Activated naive CD8-positive, alpha-beta T cell treated with anti-CD3 and anti-CD28 coated beads for 36 hours (primary cell): ENCODE results near the gene KCNQ2. TPM values are rescaled to one million over a fixed set of nuclear protein-coding genes. Genes with fewer than 3 reads are reported as not detected.

Experiments used
- DNase-seq: peaks from one replicate; pipeline ENCODE4 v3.0.0; 2021
- H3K27ac Mint-ChIP-seq: one replicate; pipeline ENCODE4 v1.8.0; 2022; ENCODE audit warnings: mild to moderate bottlenecking, moderate library complexity, mixed read lengths
- H3K27me3 Mint-ChIP-seq: one replicate; pipeline ENCODE4 v1.8.0; 2022; ENCODE audit warnings: mild to moderate bottlenecking, mixed read lengths
- H3K36me3 Mint-ChIP-seq: one replicate; pipeline ENCODE4 v1.8.0; 2021; ENCODE audit warnings: mild to moderate bottlenecking, mixed read lengths
- H3K4me1 Mint-ChIP-seq: one replicate; pipeline ENCODE4 v1.8.0; 2021; ENCODE audit warnings: mixed read lengths
- H3K4me3 Mint-ChIP-seq: one replicate; pipeline ENCODE4 v1.8.0; 2022; ENCODE audit warnings: mild to moderate bottlenecking, moderate library complexity, mixed read lengths
- H3K9me3 Mint-ChIP-seq: one replicate; pipeline ENCODE4 v1.8.0; 2022; ENCODE audit warnings: mixed read lengths
- total RNA-seq, 2 experiments: library from RNA; stranded (reverse); gene quantifications; one replicate each; pipeline ENCODE4 v1.2.3, GENCODE V29; 2021

The KCNQ2 gene
- total RNA-seq, 2 experiments from 2014 or later, result 0.19 TPM; not detected in 1

DNA sequence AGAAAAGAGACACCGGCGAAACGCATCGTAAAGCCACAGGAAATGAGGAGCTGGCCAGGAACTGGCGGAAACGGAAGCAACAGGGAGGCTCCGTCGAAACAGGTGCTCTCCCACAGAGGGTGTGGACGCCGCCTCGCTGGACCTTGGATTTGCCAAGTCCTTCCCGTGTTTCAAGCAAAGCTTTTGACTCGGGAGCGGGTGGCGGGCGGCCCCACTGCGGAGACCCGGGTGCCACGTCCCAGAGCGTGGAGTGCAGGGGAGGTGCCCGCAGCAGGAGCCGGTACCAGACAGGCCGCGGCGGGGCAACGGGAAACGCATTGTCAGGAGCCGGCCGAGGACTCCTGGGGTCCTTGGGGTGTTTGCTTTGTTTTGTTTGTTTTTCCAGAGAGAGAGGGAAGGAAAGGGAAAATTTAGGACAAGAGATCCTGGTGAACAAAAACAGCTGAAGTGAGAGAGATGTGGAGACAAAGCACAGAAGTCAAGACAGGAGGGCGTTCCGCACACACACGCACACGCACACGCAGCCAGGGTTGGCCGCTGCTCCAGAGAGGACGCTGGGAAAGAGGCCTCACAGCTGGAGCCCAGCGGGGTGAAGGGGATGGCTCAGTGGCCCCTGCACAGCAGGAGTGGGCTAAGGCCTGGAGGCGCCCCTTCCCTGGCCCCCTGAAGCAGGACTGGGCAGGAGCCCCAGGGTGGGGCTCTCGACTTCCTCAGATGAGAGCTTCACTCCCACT lies 60.4 kb downstream of the KCNQ2 start:
- Mint-ChIP-seq H3K27ac (no peak overlapping the region), H3K9me3 (no peaks in the 10 kb centered on the region), H3K4me1 (no peaks in the 10 kb centered on the region), H3K27me3 (peaks cover 4% of the 10 kb centered on the region), H3K4me3 (no peak overlapping the region), H3K36me3 (no peaks in the 10 kb centered on the region)
- no peak for DNase-seq

DNA sequence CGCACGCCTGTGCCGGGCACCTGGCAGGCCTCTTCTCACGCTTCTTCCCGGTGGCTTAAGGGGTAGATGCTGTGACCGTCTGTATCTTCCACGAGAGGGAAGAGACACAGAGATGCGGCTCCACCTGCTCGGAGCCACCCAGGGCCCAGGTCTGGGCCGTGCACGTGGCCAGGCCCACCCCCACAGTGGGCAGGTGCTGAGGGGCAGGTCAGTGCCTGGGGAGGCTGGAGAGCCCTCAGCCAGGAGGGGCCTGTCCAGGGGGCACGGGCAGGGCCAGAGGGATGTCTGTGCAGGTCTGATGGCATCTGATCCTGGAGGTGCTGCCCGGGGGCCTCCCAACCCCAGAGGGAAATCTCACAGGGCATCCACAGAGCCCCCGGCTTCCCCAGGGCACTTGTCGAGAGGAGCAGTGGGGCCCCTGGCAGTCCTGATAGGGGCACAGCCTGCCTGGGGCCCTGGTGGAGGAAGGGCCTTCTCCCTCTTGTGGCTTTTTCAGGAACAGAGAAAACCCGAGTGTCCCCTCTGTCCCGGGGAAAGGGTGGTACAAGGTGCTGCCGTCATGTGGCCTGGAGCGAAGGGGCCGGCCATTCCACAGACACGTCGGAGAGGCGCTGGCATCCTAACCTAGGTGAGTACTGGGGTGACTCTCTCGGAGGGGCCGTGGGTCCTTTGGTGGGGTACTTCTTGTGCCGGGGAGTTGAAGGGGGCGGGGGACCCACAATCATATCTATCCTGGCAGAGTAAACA lies 61.1 kb downstream of the KCNQ2 start:
- H3K4me3 Mint-ChIP-seq, result no peak overlapping the region
- H3K27me3 Mint-ChIP-seq, result peaks cover 4% of the 10 kb centered on the region
- no peak for DNase-seq
- no peaks in the 10 kb centered on the region for H3K36me3 Mint-ChIP-seq
- no peaks in the 10 kb centered on the region for H3K9me3 Mint-ChIP-seq
- no peaks in the 10 kb centered on the region for H3K4me1 Mint-ChIP-seq
- H3K27ac Mint-ChIP-seq, result no peak overlapping the region

DNA sequence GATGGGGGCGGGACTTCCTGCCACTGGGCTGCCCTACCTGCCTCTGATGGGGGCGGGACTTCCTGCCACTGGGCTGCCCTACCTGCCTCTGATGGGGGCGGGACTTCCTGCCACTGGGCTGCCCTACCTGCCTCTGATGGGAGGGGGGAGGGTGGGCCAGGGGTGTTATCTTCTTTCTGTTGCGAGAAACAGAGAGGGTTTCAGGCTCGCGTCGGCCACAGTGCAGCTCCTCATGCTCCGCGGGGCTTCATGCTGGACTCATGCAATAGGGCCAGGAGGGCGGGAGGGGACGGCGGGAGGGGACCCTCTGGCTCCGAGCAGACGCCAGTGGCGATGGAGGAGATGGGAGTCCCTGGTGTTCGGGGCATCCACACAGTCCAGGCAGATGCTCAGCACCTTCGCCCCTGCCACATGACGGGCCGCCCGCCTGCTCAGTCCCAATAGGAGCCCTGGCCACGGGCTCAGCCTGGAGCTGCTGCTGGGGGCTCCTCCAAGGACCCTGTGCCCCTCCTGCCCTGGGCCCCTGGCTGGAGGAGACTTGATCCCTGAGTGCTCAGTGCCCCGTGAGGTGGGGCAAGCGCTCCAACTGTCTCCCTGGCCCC lies 62.5 kb downstream of the KCNQ2 start:
- Mint-ChIP-seq H3K4me3 (no peak overlapping the region), H3K27me3 (peaks cover 4% of the 10 kb centered on the region), H3K9me3 (no peaks in the 10 kb centered on the region), H3K4me1 (no peaks in the 10 kb centered on the region), H3K36me3 (no peaks in the 10 kb centered on the region), H3K27ac (no peak overlapping the region)
- DNase-seq, result no peak

DNA sequence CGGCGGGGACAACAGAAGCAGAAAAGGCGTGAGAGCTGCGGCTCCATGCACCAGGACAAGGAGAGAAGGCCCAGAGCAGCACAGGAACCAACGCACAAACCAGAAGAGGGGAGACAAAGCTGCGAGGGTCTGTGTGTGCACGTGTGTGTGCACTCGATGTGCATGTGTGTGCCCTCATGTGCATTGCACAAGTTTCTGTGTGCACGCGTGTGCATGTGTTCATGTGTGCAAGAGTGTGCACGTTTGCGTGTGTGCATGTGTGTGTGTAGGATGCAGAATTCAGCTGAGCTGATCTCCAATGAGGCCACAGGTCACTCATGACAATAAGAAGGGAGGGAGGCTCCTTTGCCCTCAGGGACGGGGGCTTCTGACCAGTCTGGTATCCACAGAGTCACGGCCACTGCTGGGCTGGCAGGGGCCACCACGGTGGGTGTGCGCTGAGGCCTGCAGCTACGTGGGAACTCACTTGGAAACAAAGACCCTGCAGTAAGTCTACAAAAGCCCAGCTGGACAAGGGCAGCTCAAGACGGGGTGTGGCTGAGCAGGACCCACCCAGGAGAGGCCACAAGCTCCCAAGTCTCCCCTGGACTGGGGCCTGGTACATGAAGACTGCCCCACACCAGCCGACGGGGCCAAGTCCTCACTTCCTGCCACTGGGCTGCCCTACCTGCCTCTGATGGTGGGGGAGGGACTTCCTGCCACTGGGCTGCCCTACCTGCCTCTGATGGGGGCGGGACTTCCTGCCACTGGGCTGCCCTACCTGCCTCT lies 63.2 kb downstream of the KCNQ2 start:
- H3K27me3 Mint-ChIP-seq, result peaks cover under 1% of the 10 kb centered on the region
- no peaks in the 10 kb centered on the region for H3K4me1 Mint-ChIP-seq
- H3K27ac Mint-ChIP-seq, result no peak overlapping the region
- no peak overlapping the region for H3K4me3 Mint-ChIP-seq
- no peaks in the 10 kb centered on the region for H3K9me3 Mint-ChIP-seq
- H3K36me3 Mint-ChIP-seq, result no peaks in the 10 kb centered on the region
- no peak for DNase-seq

DNA sequence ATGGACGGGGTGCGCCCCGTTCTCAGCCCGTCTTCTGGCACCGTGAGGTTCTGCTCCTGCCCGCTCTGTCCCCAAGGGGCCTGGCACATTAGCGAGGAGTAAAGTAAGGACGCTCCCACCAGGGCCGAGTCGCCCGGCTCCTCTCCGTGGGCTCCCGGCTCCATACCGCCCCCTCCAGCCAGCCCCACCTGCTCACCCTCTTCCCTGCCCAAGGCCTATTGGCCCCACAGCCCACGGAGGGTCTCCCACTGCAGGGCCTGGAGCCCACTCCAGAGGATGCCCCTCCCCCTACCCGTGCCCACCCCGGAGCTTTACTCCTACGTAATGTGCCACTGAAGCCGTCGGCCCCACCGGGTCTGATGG lies 63.8 kb downstream of the KCNQ2 start:
- no peaks in the 10 kb centered on the region for H3K4me1 Mint-ChIP-seq
- no peak overlapping the region for H3K4me3 Mint-ChIP-seq
- no peaks in the 10 kb centered on the region for H3K36me3 Mint-ChIP-seq
- H3K27me3 Mint-ChIP-seq, result no peaks in the 10 kb centered on the region
- H3K27ac Mint-ChIP-seq, result no peak overlapping the region
- H3K9me3 Mint-ChIP-seq, result no peaks in the 10 kb centered on the region
- no peak for DNase-seq

DNA sequence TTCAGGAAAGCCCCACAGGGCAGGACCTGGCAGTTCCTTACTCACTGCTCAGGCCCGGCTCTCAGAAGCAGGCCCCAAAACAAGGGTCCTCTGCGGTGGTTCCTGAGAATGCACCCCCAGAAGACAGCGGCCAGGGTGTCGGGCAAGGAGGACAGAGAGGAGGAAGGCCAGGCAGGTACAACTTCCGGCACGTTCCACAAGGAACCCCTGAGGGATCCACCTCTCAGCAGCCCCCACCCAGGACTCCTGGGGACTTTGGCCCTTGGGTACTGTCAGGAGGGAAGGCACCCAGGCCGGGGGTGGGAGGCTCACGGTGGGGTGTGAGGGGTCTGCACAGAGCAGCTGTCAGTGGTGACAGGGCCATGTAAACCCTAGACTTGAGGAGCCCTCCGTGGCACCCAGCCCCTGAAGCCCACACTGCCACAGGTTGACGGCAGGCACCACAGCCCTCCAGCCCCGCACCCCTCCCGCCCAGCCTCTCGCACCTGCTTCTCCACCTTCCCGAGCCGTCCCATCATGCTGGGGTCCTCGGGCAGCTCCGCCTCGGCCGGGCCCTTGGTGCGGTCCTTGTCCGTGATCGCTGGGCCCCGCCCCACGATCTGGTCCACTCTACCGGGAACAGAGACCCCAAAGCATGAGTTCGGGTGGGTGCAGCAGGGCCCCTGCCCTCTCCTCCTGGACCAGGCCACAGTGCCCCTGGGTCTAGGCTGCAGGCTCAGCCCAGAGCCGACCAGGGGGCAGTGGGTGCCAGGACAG lies 64.3 kb downstream of the KCNQ2 start:
- Mint-ChIP-seq H3K9me3 (no peaks in the 10 kb centered on the region), H3K36me3 (no peaks in the 10 kb centered on the region), H3K27ac (no peak overlapping the region), H3K4me1 (no peaks in the 10 kb centered on the region), H3K27me3 (no peaks in the 10 kb centered on the region), H3K4me3 (no peak overlapping the region)
- no peak for DNase-seq

DNA sequence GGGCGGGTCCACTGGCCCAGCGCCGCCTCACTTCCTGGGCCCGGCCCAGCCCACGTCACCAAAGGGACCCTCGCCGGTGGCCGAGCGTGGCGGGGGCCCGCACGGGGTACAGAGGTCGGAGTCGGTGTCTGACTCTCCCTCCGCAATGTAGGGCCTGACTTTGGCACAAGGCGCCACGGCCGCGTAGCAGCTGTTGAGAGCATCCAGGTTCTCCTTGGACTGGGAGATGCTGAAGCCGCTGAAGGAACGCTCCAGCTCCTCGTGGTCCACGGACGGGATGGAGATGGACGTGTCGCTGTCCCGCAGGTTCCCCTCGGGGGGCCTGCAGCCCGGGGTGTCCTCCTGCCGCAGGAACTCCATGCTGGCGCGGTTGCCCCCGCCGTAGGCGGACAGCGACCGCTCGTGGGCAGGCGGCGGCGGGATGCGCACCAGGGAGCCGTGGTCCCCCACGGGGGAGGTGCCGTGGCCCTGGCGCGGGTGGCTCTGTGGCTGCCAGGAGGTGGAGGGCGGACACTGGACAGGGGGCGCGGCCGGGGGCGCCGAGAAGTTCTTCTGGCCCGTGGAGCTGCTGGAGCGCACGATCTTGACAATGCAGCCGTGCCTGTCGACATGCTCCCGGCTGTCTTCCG lies 65.7 kb downstream of the KCNQ2 start:
- Mint-ChIP-seq H3K4me1 (no peaks in the 10 kb centered on the region), H3K4me3 (no peak overlapping the region), H3K36me3 (no peaks in the 10 kb centered on the region), H3K9me3 (no peaks in the 10 kb centered on the region), H3K27ac (no peak overlapping the region), H3K27me3 (no peaks in the 10 kb centered on the region)
- DNase-seq, result no peak

DNA sequence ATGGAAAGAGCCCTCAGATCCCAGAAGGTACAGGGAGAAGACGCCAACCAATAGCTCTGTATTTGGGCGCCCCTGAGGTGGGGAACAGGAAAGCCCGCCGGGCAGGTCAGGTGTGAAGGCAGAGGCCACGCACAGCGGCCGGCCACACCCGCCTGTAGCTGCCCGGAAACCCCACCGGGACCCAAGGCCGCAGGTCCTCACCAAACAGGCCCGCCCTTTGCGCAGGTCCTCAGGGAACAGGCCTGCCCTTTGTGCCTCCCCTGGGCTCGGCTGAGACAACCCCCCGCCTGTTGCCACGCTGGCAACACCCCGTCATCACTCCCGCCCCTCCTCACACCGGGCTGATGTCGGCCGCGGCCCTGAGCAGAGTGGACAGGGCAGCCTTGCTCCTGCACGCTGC lies 66.4 kb downstream of the KCNQ2 start:
- Mint-ChIP-seq H3K27ac (no peak overlapping the region), H3K9me3 (no peaks in the 10 kb centered on the region), H3K4me1 (no peaks in the 10 kb centered on the region), H3K4me3 (no peak overlapping the region), H3K36me3 (no peaks in the 10 kb centered on the region), H3K27me3 (no peaks in the 10 kb centered on the region)
- DNase-seq, result no peak

DNA sequence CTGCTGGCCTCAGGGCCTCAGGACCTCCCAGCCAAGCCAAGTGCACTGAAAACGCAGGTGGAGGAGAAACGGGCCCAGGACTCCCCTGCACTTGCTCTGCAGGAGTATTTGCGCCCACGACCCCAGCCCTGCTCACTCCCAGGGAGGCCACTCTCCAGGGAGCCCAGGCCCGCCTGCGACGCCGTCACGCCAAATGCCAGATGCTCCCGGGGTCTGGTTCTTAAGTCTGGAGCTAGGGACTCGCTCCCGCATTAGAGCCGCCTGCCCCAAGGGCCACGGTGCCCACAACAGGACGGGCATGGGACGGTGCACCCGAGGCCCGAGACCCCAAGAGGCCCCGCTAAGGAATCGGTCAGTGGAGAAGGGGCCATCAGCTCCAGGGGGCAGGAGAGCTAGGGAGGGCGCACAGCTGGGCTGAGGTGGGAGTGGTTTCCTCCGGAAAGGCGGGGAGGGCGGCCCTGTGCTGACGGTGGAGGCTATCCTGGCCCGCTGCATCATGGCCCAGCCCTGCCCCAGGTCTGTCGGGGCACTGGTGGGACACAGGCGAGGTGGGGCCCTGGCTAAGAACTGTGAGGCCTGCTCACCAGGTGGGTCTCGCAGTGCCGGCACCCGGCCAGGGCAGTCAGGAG lies 67.2 kb downstream of the KCNQ2 start:
- Mint-ChIP-seq H3K27me3 (no peaks in the 10 kb centered on the region), H3K9me3 (no peaks in the 10 kb centered on the region), H3K4me3 (no peak overlapping the region), H3K27ac (no peak overlapping the region), H3K36me3 (no peaks in the 10 kb centered on the region), H3K4me1 (no peaks in the 10 kb centered on the region)
- no peak for DNase-seq

DNA sequence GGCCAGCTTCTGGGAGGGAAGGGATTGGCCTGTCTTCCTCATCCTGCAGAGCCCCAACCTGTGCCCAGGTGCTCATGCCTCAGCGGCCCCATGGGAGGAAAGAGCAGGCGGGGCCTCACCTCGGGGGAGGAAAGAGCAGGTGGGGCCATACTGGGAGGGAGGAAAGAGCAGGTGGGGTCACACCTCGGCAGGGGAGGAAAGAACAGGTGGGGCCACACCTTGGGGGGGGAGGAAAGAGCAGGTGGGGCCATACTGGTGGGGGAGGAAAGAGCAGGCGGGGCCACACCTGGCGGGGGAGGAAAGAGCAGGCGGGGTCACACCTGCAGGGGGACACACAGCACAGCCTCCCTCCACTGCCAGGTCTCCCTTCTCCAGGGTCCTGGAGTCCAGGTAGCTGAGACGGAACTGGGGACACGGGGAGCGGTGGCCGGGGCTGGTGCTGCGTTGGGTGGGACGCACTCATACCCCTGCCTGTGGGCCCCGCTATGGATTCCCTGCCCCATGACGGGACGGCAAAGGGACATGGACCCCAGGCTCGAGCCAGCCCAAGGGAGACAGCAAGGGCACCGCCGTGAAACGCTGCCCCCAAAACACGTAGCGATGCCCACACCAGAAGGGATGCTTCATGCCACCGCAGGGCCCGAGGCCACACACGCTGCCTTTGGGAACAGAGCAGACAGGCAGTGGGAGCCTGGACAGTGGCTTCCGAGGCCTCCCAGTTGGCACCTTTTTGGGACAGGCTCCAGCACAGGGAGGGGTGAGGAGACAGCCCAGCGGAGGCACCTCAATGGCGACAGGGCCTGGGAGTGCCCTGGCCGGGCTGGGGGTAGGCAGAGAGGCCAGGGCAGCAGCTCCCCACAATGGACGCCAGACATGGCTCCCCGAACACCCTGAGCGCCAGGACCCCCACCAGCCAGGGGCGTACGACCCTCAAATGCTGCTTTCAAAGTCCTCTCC lies 68.0 kb downstream of the KCNQ2 start:
- Mint-ChIP-seq H3K9me3 (no peaks in the 10 kb centered on the region), H3K36me3 (no peaks in the 10 kb centered on the region), H3K4me3 (no peak overlapping the region), H3K4me1 (no peaks in the 10 kb centered on the region), H3K27ac (no peak overlapping the region), H3K27me3 (no peaks in the 10 kb centered on the region)
- DNase-seq, result no peak

DNA sequence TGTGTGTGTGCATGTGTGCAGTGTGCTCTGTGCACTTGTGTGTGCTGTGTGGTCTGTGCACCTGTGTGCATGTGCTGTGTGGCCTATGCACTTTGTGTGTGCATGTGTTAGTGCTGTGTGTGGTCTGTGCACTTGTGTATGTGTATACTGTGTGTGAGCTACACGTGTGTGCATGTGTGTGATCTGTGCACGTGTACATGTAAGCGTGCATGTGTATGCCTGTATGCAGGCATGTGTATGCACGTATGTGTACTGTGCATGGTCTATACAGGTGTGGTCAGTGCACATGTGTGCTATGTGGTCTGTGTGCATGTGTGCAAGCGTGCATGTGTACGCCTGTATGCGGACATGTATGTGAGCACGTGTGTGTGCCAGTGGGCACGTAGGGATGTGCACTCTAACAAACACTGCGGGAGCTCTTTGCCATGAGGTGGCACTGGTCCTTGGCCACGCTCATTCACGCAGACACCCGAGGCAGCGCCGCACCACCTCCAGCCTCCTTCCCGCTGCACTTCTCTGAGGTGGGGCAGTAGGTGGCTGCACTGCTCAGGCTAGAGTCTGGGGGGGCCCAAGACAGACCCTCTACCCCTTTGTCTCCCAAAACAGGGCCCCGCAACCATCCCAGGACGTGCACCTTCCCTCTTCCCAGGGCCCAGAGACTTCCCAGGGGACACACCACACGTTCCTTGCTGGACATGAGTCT lies 68.9 kb downstream of the KCNQ2 start:
- H3K9me3 Mint-ChIP-seq, result no peaks in the 10 kb centered on the region
- no peak overlapping the region for H3K27ac Mint-ChIP-seq
- no peaks in the 10 kb centered on the region for H3K36me3 Mint-ChIP-seq
- DNase-seq, result no peak
- H3K27me3 Mint-ChIP-seq, result no peaks in the 10 kb centered on the region
- H3K4me3 Mint-ChIP-seq, result no peak overlapping the region
- H3K4me1 Mint-ChIP-seq, result no peaks in the 10 kb centered on the region

DNA sequence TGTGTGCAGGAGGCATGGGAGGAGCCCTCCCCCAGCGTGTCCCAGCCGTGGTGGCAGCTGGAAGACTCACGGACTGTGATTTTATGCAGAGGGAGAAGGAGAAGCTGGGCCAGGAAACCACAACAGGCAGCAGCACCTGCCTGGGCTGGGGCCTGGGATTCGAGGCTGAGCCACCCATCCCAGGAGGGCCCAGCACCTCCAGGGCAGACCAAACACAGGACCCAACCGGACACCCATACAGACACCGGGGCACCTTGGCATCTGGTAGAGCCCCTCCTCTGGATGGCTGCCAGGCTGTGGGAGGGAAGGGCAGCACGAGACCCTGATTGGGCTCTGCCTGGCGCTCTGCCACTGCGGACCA lies 69.6 kb downstream of the KCNQ2 start:
- no peaks in the 10 kb centered on the region for H3K4me1 Mint-ChIP-seq
- H3K27ac Mint-ChIP-seq, result no peak overlapping the region
- H3K9me3 Mint-ChIP-seq, result no peaks in the 10 kb centered on the region
- H3K4me3 Mint-ChIP-seq, result no peak overlapping the region
- H3K27me3 Mint-ChIP-seq, result no peaks in the 10 kb centered on the region
- no peak for DNase-seq
- no peaks in the 10 kb centered on the region for H3K36me3 Mint-ChIP-seq
